ENCODE data around the gene CYSTM1.

The CYSTM1 gene, protein sequence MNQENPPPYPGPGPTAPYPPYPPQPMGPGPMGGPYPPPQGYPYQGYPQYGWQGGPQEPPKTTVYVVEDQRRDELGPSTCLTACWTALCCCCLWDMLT

DNA sequence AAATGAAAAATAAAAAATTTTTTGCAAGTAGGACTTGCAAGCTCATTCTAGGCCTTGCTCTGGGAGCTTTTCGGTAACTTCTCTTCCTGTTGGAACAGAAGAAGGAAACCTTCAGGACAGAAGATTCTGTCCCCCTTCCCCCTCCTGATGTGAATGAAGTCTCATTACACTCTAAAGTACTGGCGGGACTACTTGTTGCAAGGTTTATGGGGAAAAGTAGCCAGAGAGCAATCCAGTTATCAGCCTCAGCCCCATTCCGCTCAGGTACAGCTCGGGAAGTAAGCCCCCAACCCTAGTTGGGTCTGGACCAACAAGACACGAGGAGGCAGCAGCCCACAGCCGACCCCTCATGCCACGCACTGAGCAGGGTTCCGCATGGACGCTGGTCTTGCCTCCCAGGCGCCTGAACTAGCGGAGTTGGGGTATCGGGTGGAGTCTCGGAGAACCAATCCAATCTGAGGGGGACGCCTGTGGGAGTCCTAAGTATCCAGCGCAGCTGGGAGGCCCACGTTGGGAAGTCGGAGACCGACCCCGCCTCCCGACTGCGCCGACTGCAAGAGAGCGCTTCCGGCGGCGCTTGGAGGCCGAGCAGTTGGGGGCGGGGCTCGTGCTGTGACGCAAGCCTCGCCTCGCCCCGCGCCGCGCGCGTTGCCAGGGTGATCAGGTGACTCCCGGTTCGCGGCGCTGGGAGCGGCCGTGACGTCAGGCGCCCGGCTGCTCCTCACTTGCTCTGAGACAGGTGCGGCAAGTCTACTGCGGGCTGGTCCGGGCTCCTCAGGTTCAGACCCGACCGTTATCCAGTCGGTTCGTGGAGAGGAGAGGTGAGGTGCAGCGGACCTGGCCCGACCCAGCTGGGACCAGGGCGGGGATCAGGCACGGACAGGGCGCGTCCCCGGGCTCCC is at the start of gene CYSTM1:
Gene CYSTM1, plus strand, starts transcription at position 724 of the 902 bp plus-strand sequence. CDS start 19,278 bp downstream, outside the sequence.
- TF ChIP-seq, protein P1, sequence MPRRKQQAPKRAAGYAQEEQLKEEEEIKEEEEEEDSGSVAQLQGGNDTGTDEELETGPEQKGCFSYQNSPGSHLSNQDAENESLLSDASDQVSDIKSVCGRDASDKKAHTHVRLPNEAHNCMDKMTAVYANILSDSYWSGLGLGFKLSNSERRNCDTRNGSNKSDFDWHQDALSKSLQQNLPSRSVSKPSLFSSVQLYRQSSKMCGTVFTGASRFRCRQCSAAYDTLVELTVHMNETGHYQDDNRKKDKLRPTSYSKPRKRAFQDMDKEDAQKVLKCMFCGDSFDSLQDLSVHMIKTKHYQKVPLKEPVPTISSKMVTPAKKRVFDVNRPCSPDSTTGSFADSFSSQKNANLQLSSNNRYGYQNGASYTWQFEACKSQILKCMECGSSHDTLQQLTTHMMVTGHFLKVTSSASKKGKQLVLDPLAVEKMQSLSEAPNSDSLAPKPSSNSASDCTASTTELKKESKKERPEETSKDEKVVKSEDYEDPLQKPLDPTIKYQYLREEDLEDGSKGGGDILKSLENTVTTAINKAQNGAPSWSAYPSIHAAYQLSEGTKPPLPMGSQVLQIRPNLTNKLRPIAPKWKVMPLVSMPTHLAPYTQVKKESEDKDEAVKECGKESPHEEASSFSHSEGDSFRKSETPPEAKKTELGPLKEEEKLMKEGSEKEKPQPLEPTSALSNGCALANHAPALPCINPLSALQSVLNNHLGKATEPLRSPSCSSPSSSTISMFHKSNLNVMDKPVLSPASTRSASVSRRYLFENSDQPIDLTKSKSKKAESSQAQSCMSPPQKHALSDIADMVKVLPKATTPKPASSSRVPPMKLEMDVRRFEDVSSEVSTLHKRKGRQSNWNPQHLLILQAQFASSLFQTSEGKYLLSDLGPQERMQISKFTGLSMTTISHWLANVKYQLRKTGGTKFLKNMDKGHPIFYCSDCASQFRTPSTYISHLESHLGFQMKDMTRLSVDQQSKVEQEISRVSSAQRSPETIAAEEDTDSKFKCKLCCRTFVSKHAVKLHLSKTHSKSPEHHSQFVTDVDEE (CRISPR knock-in tag; IDR thresholded peaks at IDR 0.05) = no peak
- TF ChIP-seq GLIS3 (CRISPR knock-in tag; IDR thresholded peaks at IDR 0.05) = no peak
- TF ChIP-seq TCF4 (CRISPR knock-in tag; IDR thresholded peaks at IDR 0.05; ENCODE audit: borderline replicate concordance) = no peak
- no peak for TF ChIP-seq ZFP3 (CRISPR knock-in tag; IDR thresholded peaks at IDR 0.05)
- no peak for TF ChIP-seq ZFP30 (CRISPR knock-in tag; IDR thresholded peaks at IDR 0.05)
- TF ChIP-seq, protein P2, sequence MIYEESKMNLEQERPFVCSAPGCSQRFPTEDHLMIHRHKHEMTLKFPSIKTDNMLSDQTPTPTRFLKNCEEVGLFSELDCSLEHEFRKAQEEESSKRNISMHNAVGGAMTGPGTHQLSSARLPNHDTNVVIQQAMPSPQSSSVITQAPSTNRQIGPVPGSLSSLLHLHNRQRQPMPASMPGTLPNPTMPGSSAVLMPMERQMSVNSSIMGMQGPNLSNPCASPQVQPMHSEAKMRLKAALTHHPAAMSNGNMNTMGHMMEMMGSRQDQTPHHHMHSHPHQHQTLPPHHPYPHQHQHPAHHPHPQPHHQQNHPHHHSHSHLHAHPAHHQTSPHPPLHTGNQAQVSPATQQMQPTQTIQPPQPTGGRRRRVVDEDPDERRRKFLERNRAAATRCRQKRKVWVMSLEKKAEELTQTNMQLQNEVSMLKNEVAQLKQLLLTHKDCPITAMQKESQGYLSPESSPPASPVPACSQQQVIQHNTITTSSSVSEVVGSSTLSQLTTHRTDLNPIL (CRISPR knock-in tag; IDR thresholded peaks at IDR 0.05; ENCODE audit: low read depth) = no peak
- TF ChIP-seq ZC3H10 (CRISPR knock-in tag; IDR thresholded peaks at IDR 0.05) = no peak
- ATAC-seq = peak; percentile 91

DNA sequence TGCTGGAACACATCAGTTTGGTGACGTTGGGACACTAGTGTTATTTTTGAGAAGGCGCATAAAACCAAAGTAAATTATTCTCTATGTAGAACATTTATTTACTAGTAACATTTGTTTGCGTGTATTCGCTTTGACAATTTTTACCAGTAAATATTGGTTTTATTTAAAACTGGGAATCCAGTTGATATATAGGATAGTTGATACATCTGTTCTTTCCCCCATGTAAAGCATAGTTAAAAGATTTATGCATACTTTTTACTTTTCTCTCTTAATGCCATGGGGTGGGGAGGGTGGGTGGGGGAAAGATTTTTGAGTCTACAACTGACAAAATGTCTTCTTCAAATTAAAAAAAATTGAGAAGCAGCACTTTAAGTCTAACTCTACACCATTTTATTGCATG is 49.4 kb upstream of the CYSTM1 start, which contains the start of gene IGIP:
Gene IGIP, plus strand, starts transcription at position 301 of the 400 bp plus-strand sequence. CDS start 2,540 bp downstream, outside the sequence.
- TF ChIP-seq ZNF565 (CRISPR knock-in tag; conservative IDR thresholded peaks at IDR 0.05; ENCODE audit: low read depth) (no peak), PATZ1 (CRISPR knock-in tag; IDR thresholded peaks at IDR 0.05; ENCODE audit: borderline replicate concordance) (no peak), RARB (CRISPR knock-in tag; IDR thresholded peaks at IDR 0.05) (no peak), BACH2 (CRISPR knock-in tag; IDR thresholded peaks at IDR 0.05; ENCODE audit: borderline replicate concordance) (no peak)
- TF ChIP-seq, protein P2 (CRISPR knock-in tag; IDR thresholded peaks at IDR 0.05; ENCODE audit: low read depth) = no peak
- ATAC-seq = no peak

GRCh38 chr5:140126315-140127012 is 48.5 kb upstream of the CYSTM1 start:
- ATAC-seq = no peak
- no peak for TF ChIP-seq ISL1 (CRISPR knock-in tag; IDR thresholded peaks at IDR 0.05)
- no peak for TF ChIP-seq ESRRG (CRISPR knock-in tag; IDR thresholded peaks at IDR 0.05)
- TF ChIP-seq, protein P2 (CRISPR knock-in tag; IDR thresholded peaks at IDR 0.05; ENCODE audit: low read depth) = no peak
- TF ChIP-seq, protein P3, sequence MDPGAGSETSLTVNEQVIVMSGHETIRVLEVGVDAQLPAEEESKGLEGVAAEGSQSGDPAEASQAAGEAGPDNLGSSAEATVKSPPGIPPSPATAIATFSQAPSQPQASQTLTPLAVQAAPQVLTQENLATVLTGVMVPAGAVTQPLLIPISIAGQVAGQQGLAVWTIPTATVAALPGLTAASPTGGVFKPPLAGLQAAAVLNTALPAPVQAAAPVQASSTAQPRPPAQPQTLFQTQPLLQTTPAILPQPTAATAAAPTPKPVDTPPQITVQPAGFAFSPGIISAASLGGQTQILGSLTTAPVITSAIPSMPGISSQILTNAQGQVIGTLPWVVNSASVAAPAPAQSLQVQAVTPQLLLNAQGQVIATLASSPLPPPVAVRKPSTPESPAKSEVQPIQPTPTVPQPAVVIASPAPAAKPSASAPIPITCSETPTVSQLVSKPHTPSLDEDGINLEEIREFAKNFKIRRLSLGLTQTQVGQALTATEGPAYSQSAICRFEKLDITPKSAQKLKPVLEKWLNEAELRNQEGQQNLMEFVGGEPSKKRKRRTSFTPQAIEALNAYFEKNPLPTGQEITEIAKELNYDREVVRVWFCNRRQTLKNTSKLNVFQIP (CRISPR knock-in tag; IDR thresholded peaks at IDR 0.05; ENCODE audit: borderline replicate concordance, low read depth) = no peak
- no peak for TF ChIP-seq ZC3H10 (CRISPR knock-in tag; IDR thresholded peaks at IDR 0.05)
- no peak for TF ChIP-seq RARB (CRISPR knock-in tag; IDR thresholded peaks at IDR 0.05)
- no peak for TF ChIP-seq PATZ1 (CRISPR knock-in tag; IDR thresholded peaks at IDR 0.05; ENCODE audit: borderline replicate concordance)
- TF ChIP-seq TCF4 (CRISPR knock-in tag; IDR thresholded peaks at IDR 0.05; ENCODE audit: borderline replicate concordance) = no peak
- TF ChIP-seq BACH2 (CRISPR knock-in tag; IDR thresholded peaks at IDR 0.05; ENCODE audit: borderline replicate concordance) = no peak
- no peak for TF ChIP-seq SNAI2 (CRISPR knock-in tag; IDR thresholded peaks at IDR 0.05)
